Heart left ventricle (tissue), 16 donors: Measurements from ENCODE around the gene FOXL2NB. TPM values are rescaled to one million over a fixed set of nuclear protein-coding genes. Genes with fewer than 3 reads are reported as not detected.

ENCODE experiments used
- ATAC-seq, 4 donors: fragments of 200-7000 bp; cut with Tn5 transposase; one replicate each; pipeline ENCODE4 v1.9.1; 2020 to 2022; ENCODE audit warnings: moderate library complexity in 4 of 4, mild to moderate bottlenecking in 3 of 4, moderate number of reproducible peaks in 1 of 4
- DNase-seq, 5 donors: peaks; one replicate each; pipeline ENCODE4 v3.0.0-alpha.2; 2020
- H3K27ac ChIP-seq, 12 donors: fragments of 200-600 bp; sonication (generic) in 4 of 12; one replicate each; pipeline versions ENCODE4 v1.5.0 to v1.8.0; 2016 to 2022; ENCODE audit warnings: mild to moderate bottlenecking in 2 of 12
- H3K27me3 ChIP-seq, 9 donors: fragments of 200-600 bp; sonication (generic) in 2 of 9; one replicate each; pipeline versions ENCODE4 v1.5.1 to v1.8.0; 2016 to 2022; ENCODE audit warnings: mild to moderate bottlenecking in 3 of 9
- H3K36me3 ChIP-seq, 9 donors: fragments of 200-600 bp; sonication (generic) in 2 of 9; one replicate each; pipeline versions ENCODE4 v1.5.0 to v1.8.0; 2018 to 2022; ENCODE audit warnings: mild to moderate bottlenecking in 2 of 9
- H3K4me1 ChIP-seq, 12 donors: fragments of 200-600 bp; sonication (generic) in 4 of 12; one replicate each; pipeline versions ENCODE4 v1.5.0 to v1.8.0; 2016 to 2022; ENCODE audit warnings: mild to moderate bottlenecking in 3 of 12
- H3K4me3 ChIP-seq, 12 donors: fragments of 200-600 bp; sonication (generic) in 4 of 12; one replicate each; pipeline versions ENCODE4 v1.5.0 to v1.8.0; 2017 to 2022; ENCODE audit warnings: mild to moderate bottlenecking in 9 of 12, moderate library complexity in 4 of 12
- H3K9me3 ChIP-seq, 12 donors: fragments of 200-600 bp; sonication (generic) in 4 of 12; one replicate each; pipeline versions ENCODE4 v1.5.0 to v1.8.0; 2016 to 2022; ENCODE audit warnings: mild to moderate bottlenecking in 1 of 12
- POLR2A ChIP-seq, 2 donors: fragments of 450-650 bp; IDR thresholded peaks; one replicate each; pipeline ENCODE4 v1.6.1; 2017; ENCODE audit warnings: antibody characterized with exemption in 2 of 2, mild to moderate bottlenecking in 2 of 2, moderate library complexity in 2 of 2
- WGBS, 4 donors: extraction: QIAGEN DNeasy Blood & Tissue Kit in 2 of 4; methylation state at CpG; one replicate each; pipeline versions ENCODE4 v1.1.5 to v1.1.7; 2013 to 2018; 5-methylcytosine and 5-hydroxymethylcytosine counted together
- intact Hi-C, 10 donors: fragments of 100-400 bp; cut with DNase I; formaldehyde crosslinking; loops; one replicate each; pipeline versions ENCODE4 v1.11.1 to v1.14.2; 2022
- polyA plus RNA-seq, 2 donors: library from polyadenylated mRNA; stranded (reverse); fragments of 200-250 nt; gene quantifications; one replicate each; pipeline ENCODE4 v1.2.3, GENCODE V29; 2013
- total RNA-seq, 9 donors: library from RNA; depleted of rRNA in 2 of 9; stranded (reverse); fragments of >200 nt in 2 of 9; fragmentation: NEBNext Ultra II Directional in 3 of 9; extraction: Animal tissue kit (Norgen Biotek cat#: 25700) in 3 of 9; gene quantifications; one replicate each; pipeline versions ENCODE4 v1.1.0 to v1.2.4, GENCODE V29; 2016 to 2023
- TF ChIP-seq, protein P1 (sequence below), 12 donors: fragments of 200-600 bp; sonication (generic) in 4 of 12; IDR thresholded peaks; one replicate each; pipeline versions ENCODE4 v1.5.0 to v1.8.0; 2018 to 2022; ENCODE audit warnings: antibody characterized with exemption in 12 of 12, mild to moderate bottlenecking in 5 of 12
- donor health status: ischemic (EF 13 %, LVEDD 7.1; RV severe dilation, severe dysfunction).
- donor health status: healthy with polysubstance abuse.
- donor health status: DM: no; HTN: yes; CAD: no.
- donor health status: DM: no; HTN: no; CAD: no.
- donor health status: ischemic (EF 25% LVEDD 6.9; RV normal size, moderate dysfunction).
- donor health status: ischemic (EF 25% LVEDD 5.7; RV mildly dilated, moderate dysfunction).
- donor health status: healthy.
- donor health status: DM: yes; HTN: yes; CAD: no.
- donor health status: ischemic (EF 35%, LVEDD 5.7; RV mildly dilated, moderate dysfunction).
- donor health status: nonischemic (EF 11% LVEDD 7.7; RV severe dilation, severe dysfunction).
- donor health status: DM: yes; HTN: yes; CAD: no.
- donor health status: PGD.
- donor health status: ischemic (EF 29% LVEDD 5.4; RV normal size, mild dysfunction).
- donor health status: nonischemic (EF 23%, LVEDD 6.1; RV moderate dilation, normal function).

FOXL2NB gene
- total and polyA plus RNA-seq, 11 donors, result 0.25 TPM; not detected in 10

DNA sequence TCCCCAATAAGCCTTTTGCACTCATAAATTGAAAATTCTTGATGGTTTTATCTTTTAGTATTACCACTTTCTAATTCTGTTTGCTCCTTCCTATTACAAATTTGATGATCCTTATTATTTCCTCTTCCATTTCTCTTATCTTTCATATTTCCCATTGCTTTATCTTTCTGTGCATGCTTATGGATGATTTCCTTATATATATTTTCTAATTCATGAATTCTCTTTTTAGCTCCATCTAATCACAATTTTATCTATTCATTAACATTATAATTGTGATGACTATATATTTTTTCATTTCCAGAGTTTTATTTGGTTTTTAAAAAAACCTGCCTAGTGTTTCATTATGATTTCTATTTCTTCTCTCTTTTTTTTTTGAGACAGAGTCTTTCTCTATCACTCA, 17.9 kb downstream of the FOXL2NB start:
- Histone ChIP-seq H3K4me3 (no peak overlapping the region), H3K27ac (no peak overlapping the region), H3K4me1 (peaks cover 0 to 5% (median 0%) of the 10 kb centered on the region in 12 donors), H3K9me3 (peaks cover 0 to 29% (median 13%) of the 10 kb centered on the region in 12 donors), H3K36me3 (no peaks in the 10 kb centered on the region), H3K27me3 (peaks cover 15 to 50% (median 32%) of the 10 kb centered on the region in 9 donors)
- TF ChIP-seq, protein P1, sequence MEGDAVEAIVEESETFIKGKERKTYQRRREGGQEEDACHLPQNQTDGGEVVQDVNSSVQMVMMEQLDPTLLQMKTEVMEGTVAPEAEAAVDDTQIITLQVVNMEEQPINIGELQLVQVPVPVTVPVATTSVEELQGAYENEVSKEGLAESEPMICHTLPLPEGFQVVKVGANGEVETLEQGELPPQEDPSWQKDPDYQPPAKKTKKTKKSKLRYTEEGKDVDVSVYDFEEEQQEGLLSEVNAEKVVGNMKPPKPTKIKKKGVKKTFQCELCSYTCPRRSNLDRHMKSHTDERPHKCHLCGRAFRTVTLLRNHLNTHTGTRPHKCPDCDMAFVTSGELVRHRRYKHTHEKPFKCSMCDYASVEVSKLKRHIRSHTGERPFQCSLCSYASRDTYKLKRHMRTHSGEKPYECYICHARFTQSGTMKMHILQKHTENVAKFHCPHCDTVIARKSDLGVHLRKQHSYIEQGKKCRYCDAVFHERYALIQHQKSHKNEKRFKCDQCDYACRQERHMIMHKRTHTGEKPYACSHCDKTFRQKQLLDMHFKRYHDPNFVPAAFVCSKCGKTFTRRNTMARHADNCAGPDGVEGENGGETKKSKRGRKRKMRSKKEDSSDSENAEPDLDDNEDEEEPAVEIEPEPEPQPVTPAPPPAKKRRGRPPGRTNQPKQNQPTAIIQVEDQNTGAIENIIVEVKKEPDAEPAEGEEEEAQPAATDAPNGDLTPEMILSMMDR (IDR thresholded peaks at IDR 0.05), result no peak
- TF ChIP-seq POLR2A (IDR thresholded peaks at IDR 0.05), result no peak
- ATAC-seq (no peak), DNase-seq (no peak)
- intact Hi-C loops, result no loop called here

DNA sequence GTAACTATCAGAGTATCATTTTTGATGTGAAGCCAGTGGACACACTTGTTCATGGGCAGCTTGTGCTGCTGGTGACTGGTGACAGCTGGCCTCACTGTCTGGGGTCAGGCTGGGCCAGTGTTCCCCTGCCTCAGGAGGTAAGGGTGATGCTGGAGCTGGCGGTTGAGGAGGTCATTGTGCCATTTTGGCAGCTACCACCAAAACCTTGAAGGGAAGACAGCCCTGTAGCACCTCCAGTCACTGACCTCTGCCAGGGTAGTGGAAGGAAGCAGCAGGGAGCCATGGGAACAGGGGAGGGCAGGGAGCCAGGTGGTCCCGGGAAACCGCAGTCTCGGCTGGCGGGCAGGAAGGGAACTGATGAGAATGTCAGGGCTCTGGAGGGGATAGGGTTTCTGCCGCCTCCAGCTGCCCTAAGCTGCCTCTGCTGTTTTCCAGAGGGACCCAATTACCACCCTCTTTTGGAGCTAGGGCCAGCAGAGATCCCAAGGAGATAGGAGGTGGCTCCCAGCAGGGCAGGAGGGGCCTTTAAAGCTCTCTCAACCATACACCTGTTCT, 24.8 kb downstream of the FOXL2NB start:
- TF ChIP-seq, protein P1 (IDR thresholded peaks at IDR 0.05), result no peak
- no peak for TF ChIP-seq POLR2A (IDR thresholded peaks at IDR 0.05)
- no peaks in the 10 kb centered on the region for H3K9me3 ChIP-seq
- no peak for ATAC-seq
- 37 to 57% (median 55%) methylated on average over 6 of the region's 6 CpGs for WGBS, 4 donors
- H3K4me3 ChIP-seq, result no peak overlapping the region
- DNase-seq, result no peak
- no peak overlapping the region for H3K27ac ChIP-seq
- intact Hi-C loops, result no loop called here
- H3K36me3 ChIP-seq, result no peaks in the 10 kb centered on the region
- peaks cover 0 to 26% (median 6%) of the 10 kb centered on the region in 9 donors for H3K27me3 ChIP-seq
- no peaks in the 10 kb centered on the region for H3K4me1 ChIP-seq

DNA sequence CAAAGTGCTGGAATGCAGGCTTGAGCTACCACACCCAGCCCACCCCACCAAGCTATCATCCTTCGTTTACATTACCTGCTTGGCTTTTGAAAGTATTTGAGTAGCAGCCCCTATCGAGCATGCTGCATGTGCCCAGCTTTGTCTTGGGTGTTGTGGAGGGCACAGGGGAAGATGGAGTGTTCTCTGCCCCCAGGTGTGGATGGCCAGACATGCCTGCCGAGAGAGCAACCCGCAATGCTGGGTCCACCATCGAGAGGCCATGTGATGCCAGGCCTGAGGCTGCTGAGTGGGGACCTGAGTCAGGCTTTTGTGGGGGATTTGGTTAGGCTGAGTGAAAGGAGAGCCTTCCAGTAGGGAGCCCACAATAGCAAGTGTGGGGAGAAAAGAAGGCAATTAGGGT, 25.9 kb downstream of the FOXL2NB start:
- DNase-seq, result no peak

DNA sequence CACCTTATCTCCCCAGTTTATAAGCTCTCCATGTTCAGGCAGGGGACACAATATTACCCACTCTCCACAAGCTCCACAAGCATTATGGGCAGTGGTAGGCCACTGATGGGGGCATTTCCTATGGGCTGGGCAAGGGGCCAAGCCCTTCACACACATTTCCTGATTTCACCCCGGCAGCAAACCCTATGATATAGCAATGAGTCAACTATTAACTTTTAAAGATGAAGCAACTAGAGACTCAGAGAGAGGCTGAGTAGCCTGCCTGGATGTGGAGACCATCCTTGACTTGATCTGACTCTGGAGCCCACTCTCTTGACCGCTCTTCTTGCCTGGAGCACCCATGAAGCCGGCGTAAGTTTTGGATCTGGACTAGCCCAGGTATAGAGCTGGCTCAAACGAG, 27.4 kb downstream of the FOXL2NB start:
- intact Hi-C loops, result no loop called here
- Histone ChIP-seq H3K27me3 (peaks cover 0 to 24% (median 4%) of the 10 kb centered on the region in 9 donors), H3K27ac (no peak overlapping the region), H3K36me3 (no peaks in the 10 kb centered on the region), H3K9me3 (no peaks in the 10 kb centered on the region), H3K4me3 (no peak overlapping the region), H3K4me1 (peaks cover 0 to 4% (median 0%) of the 10 kb centered on the region in 12 donors)
- 76 to 84% (median 80%) methylated on average over 5 of the region's 5 CpGs for WGBS, 4 donors
- DNase-seq (no peak), ATAC-seq (no peak)
- TF ChIP-seq POLR2A (IDR thresholded peaks at IDR 0.05), result no peak
- TF ChIP-seq, protein P1 (IDR thresholded peaks at IDR 0.05), result no peak

More for the DNA sequence above, 25.9 kb downstream of the FOXL2NB start:
- Histone ChIP-seq H3K27me3 (peaks cover 0 to 26% (median 6%) of the 10 kb centered on the region in 9 donors), H3K9me3 (no peaks in the 10 kb centered on the region), H3K4me1 (no peaks in the 10 kb centered on the region), H3K27ac (no peak overlapping the region), H3K36me3 (no peaks in the 10 kb centered on the region), H3K4me3 (no peak overlapping the region)
- intact Hi-C loops, result no loop called here
- ATAC-seq, result no peak
- no peak for TF ChIP-seq POLR2A (IDR thresholded peaks at IDR 0.05)
- TF ChIP-seq, protein P1 (IDR thresholded peaks at IDR 0.05), result no peak
- 86 to 89% (median 88%) methylated on average over 5 of the region's 5 CpGs for WGBS, 4 donors
